Ramos (cell line): ENCODE measurements around the gene SHLD1.

Source experiments
- in situ Hi-C: fragments of 300-500 bp; cut with MboI; formaldehyde crosslinking; loops from one replicate; pipeline ENCODE4 v1.14.3; 2022; ENCODE audit warnings: low sequenced_read_pairs; ENCODE audit not compliant: unreplicated experiment

Gene SHLD1

DNA sequence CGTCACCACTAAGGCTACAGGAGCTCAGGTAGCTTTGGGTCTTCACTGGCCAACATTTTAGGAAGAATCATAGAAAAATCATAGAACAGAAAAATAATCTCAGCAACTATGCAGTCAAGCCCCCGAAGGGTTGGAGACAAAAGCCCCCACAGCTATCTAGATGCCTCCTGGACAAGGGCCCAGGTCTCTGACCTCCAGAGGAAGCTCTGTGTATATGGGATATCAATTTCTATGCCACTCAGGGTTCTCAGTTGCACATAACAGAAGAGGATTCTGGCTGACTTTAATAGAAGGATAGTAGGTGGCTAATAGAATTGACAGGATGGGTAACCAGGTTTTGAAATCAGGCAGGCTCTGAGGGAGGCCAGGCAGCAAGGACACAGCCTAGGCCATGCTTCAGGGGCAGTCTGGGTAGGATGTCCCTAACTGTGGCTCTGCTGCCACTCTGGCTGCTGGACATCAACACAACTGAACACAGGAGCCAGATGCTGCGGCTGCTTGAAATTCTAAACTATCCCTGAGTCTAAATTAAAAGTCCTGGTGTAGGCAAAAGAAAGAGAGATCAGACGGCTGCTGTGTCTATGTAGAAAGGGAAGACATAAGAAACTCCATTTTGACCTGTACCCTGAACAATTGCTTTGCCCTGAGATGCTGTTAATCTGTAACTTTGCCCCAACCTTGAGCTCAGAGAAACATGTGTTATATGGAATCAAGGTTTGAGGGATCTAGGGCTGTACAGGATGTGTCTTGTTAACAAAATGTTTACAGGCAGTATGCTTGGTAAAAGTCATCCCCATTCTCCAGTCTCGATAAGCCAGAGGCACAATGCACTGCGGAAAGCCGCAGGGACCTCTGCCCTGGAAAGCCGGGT is 134.5 kb downstream of the SHLD1 start:
- in situ Hi-C loops, result no loop called here

DNA sequence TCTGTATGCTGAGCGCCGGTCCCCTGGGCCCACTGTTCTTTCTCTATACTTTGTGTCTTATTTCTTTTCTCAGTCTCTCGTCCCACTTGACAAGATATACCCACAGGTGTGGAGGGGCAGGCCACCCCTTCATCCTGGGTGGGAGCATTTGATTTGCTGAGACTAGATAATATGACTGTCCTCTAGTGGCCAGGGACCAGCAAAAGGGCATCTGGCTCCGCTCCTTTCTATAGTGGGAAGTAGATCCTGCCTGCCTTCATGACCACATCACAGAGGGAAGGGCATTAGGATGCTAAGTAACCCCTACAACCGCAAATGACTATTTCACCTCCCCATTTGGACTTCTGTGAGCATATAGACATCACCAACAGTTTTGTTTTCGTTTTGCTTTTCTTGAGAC is 135.7 kb downstream of the SHLD1 start:
- in situ Hi-C loops, result no loop called here

DNA sequence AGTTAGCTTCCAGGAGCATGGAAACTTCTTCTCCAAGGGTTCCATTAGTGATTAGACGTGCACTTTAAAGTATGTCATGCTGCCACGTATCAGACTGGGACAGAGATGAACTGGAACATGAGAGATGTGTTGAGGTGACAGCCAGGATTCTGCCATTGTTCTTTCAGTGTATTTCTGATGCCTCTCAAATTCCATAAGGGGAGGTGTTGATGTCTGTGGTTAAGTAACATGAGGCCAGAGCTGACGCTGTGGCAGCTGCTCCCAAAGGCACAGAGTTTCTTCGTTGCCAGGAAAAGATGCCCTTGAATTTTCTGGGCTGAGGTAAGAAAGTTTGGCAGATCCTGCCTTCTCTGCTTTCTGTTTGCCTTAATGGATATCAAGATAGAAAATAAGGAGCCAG is 136.6 kb downstream of the SHLD1 start:
- in situ Hi-C loops, result no loop called here

DNA sequence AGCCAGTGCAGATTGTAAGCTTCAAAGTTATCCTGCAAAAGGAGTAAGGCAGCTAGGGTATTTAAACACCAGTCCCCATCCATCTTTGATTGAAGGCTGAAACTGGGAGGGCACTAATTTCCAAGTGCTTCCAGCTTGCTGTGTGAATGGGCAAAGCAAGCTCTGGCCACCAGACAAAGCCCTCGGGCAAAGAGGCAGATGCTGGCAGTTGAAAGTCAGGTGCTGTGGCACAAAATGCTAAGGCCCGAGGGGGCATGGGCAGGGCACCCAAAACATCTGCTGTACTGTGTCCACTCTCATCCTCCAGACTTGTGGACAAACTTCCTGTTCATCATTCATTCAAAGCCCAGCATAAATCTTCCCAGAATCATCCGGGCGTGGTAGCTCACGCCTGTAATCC is 137.2 kb downstream of the SHLD1 start:
- in situ Hi-C loops, result no loop called here

DNA sequence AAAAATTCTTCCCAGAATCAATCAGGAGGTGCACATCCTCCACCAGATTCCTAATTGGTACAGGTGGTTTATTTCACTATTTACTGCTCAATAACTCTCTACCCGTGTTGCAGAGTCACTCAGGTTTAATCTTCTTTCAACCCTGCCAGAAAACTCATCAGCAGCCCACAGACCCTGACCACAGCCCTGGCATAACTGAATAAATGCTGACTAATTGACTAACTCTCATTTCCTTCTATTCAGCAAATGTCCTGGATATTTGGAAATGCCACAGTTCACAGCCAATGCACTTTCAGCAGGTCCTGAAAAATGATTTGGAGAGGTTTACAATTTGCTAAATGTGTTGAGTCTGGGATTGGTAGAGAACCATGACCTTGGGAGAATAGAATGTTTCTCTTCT is 137.8 kb downstream of the SHLD1 start:
- in situ Hi-C loops, result no loop called here

DNA sequence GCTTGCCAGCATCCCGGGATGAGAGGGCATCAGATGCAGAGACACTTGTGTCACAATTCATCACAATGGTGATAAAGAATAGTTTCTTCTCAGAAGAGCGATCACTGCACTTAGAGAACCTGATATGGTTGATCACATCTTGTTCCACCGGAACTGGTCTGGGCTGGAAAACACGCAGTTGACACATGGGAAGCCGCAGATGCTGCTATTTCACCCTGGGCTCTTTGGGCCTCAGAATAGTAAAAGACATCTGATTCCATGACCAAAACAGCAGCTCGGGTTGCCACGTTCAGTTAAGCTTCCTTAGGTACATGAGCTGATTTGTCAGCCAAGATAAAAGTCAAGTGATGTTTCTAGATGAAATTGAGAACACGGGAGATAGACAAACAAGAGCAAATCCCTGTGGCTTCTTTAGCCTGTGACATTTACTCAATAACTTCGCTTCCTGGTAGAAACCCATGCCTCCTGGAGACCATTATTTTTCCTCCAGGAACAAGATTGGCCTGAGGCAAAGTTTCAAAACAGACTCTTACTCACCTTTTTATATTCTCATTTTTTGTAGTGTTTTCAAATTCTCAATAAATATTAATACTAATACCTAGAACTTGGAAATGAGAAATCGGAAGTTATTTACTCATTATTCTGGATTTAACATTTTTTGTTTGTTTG is 140.7 kb downstream of the SHLD1 start:
- in situ Hi-C loops, result no loop called here

DNA sequence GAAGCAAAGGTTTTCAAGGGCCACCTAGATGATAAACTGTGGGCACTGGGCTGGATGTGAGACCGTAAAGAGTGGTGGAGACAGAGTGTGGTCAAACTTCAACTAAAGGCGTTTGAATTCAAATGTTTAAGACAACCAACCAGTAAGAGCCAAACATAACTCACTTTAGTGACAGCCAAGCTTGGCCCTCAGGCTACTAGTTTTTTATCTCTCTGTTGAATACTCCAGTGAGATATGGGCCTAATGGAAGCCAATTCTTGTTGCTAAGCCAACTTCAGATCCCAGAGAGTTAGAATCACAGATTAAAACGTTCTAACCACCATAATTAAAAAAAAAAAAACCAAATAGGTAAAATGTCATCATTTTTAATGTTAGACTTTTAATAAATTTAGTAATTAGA is 142.9 kb downstream of the SHLD1 start:
- in situ Hi-C loops, result no loop called here

DNA sequence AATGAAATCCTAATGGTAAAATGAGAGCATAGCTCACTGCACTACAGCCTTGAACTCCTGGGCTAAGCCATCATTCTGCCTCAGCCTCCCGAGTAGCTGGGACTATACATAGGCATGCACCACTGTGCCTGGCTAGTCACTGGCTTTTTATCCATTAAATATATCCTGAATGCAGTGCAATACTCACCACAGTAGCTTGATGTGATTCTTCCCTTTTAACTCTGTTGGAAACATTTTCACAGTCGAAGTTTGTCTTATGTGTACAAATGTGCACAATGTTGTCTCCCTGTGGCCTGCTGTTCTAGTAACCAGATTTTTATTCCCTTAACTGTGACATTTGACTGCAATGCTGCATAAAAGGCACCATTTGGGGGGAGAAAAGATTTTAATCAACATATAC is 143.4 kb downstream of the SHLD1 start:
- in situ Hi-C loops, result no loop called here

DNA sequence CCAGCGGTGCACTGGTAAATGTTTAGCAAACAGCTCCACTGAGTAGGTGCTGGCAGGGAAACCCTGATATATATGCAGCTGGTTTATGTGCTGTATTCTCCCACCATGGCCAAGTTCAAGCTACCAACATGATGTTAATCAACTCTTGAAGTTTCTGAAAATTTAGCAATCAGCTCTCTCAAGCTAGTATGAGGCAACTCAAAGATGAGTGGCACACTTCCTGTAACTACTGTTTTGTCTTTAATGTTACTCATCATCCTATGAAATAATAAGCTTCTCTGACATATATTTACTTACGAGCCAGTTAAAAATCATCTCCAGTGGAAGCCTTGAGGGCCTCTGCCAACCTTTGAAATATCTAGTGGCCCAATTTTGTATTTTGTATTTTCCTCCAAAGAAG is 145.4 kb downstream of the SHLD1 start:
- in situ Hi-C loops, result no loop called here

DNA sequence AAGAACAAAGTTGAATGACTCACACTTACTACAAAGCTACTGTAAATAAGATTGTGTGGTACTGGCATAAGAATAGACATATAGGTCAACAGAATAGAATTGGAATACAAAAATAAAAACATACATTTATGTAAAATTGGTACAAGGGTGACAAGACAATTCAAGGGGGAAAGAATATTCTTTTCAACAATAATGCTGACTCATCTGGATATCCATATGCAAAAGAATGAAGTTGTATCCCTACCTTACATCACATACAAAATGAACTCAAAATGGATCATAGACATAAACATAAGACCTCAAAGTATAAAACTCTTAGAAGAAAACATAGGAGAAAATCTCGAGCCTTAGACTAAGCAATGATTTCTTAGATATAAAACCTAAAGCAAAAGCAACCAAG is 149.2 kb downstream of the SHLD1 start:
- in situ Hi-C loops, result no loop called here

DNA sequence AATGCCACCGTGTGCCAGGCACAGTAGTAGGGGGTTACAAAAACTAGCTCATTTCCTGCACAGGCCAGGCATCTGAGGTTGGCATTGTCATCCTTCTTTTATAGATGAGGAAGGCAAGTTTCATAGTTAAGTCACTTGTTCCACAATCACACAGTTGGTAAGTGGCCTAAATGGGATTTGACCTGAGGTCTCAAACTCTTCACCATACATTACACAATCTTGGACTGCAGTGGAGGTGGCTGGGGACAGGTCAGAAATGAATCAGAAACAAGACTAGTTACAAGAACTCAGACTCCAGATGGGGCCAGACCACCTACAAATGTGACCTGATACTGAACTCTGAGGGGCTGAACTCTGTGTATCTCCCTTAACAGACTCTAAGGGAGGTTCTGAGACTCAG is 150.7 kb downstream of the SHLD1 start:
- in situ Hi-C loops, result no loop called here

DNA sequence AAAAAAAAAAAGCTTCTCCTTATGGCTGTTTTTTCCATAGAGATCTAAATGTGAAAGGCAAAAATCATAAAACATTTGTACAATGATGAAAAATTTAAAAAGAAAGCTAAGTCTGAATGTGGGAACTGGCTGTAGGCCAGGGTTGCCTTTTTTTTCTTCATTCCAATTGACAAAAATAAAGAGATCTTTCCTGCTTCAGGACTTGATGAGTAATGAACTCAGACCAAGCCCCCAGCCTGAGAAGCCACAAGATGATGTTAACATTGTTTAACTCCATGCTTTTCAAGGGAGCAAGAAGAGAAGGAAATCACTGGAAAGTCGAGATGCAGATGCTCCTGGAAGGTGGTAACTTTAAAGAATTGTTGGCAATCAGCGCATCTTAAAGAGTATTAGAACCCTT is 158.8 kb downstream of the SHLD1 start:
- in situ Hi-C loops, result no loop called here

DNA sequence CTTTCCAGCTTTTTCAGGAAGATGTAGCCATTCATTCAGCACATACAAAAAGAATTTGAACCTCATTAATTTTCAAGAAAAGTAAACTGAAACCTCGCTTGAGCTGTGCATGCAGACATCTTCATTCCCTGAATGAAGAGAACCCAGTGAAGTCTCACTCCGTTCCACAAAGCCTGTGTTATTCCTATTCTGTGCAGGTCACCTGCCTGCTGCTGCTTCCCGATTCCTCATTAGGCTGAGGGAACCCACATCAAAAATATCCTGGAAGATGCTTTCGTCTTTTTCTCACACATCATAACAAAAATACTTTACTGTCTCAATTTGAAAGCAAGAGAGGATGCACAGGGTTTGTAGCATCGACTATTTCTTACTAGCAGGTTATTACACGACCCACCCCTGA is 160.0 kb downstream of the SHLD1 start:
- in situ Hi-C loops, result no loop called here

DNA sequence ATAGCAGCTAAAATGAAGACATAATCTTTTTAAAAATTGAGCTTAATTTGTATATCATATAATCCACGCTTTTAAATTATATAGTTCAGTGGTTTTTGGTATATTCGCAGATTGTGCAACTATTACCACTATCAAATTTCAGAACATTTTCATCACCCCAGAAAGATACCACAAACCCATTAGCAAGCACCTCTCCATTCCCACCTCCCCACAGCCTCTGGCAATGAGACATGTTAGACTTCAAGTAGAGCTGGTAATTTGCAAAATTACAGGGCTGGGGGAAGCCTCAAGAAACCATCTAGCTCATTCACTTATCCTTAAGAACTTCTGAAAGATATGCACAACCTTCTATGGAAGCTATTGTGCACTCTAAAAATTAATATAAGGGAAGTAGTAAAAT is 163.0 kb downstream of the SHLD1 start:
- in situ Hi-C loops, result no loop called here
